NCI-H1694 (cell line): ENCODE data around the gene PTPA.
A peak's percentile ranks its signal among the peaks of the same experiment; 100 is the strongest.

Experiments used
- DNase-seq: peaks from one replicate; lab custom pipeline; 2025; lab: John Stamatoyannopoulos, UW

The PTPA gene

DNA sequence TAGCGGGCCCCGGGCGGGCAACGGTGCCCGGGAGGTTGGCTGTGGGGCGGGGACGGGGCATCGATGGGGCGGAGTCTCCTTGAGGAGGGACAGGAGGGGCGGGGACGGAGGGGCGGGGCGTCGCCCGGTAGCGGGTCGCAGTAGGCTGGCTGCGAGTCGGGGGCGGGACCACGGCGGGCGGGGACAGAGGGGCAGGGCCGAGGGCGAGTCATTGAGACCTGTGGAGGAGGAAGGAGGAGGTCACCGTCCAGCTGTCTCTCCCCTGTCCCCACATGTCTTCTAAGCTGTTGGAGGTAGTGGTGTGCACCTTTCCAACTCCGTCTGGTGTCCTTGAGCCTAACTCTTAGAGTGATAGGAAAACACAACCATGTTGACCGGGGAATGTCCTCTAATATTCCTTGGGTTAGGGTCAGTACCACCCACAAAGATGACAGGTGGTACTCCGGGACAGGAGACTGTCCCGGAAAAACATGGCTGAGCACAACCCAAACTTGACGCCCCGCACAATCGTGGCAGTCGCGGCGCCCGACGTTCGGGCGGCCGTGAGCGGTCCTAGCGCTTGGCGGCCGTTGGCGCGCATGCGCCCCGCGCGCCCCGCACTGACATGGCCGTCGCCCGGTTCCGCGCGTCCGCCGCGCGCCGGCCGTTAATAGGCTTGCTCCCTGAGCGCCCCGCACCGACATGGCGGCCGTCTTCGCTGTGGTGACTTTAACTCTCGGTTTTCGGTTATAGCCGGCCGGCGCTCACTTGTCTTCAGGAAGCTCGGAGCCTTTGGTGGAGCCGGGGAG lies at the start of gene PTPA, which contains the start of gene CRAT:
Gene PTPA (plus strand): TSS at position 676 of the 788 bp plus-strand sequence. CDS start 186 bp downstream, outside the sequence.
Gene CRAT (minus strand): TSS at position 54 of the 788 bp plus-strand sequence. CDS start 284 bp downstream, outside the sequence.
- DNase-seq: peak; percentile 62

- no peak for DNase-seq
Measured at GRCh38 chr9:129063061-129063460, 48.2 kb upstream of the PTPA start.

DNA sequence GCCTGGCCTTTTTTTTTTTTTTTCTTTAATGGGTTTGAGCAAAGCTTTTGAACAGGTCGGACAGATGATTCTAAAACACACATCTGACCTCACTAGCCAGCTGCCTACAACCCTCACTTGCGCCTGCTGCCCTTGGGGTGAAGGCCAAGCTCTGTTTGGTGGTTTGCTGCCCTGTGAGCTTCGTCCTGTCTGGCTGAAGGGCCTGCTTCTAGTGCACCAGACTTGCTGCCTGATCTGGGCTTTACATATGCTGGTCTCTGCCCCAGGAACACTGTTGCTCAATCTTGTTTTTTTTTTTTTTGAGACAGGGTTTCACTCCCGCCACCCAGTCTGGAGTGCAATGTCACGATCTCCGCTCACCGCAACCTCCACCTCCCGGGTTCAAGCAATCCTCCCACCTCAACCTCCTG lies 46.7 kb upstream of the PTPA start:
- DNase-seq: no peak

GRCh38 chr9:129068110-129068509 lies 43.1 kb upstream of the PTPA start:
- DNase-seq: no peak

GRCh38 chr9:129068990-129069861 lies 42.0 kb upstream of the PTPA start:
- no peak for DNase-seq

DNA sequence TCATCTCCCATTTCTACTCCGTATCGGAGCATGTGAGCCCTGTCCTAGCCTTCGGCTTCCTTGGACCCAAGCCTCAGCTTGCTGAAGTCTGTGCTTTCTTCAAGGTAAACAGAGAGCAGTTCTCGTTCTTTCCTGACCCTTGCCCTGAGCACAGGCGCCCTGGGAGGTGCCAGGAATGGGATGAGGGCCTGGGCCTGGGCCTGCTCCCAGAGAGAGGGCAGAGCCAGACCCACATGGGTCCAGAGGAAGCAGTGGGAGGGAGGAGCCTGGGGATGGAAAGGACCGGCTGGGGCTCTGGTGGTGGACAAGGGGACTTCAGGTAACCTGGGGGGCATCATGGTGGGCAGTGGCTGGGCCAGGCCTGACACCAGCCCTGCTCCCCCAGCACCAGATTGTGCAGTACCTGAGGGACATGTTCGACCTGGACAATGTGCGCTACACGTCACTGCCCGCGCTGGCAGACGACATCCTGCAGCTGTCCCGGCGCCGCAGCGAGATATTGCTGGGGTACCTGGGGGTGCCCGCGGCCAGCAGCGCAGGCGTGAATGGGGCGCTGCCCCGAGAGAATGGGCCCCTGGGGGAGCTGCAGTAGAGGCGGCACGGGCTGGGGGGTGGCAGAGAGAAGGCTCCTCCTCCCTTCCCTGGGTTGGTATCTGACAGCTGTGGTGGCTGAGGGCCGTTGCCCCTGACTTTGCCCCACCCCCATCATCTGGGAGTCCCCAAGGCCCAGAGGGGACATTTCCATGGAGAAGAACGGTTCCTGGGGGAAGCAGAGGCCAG lies 41.2 kb upstream of the PTPA start:
- DNase-seq: no peak

DNA sequence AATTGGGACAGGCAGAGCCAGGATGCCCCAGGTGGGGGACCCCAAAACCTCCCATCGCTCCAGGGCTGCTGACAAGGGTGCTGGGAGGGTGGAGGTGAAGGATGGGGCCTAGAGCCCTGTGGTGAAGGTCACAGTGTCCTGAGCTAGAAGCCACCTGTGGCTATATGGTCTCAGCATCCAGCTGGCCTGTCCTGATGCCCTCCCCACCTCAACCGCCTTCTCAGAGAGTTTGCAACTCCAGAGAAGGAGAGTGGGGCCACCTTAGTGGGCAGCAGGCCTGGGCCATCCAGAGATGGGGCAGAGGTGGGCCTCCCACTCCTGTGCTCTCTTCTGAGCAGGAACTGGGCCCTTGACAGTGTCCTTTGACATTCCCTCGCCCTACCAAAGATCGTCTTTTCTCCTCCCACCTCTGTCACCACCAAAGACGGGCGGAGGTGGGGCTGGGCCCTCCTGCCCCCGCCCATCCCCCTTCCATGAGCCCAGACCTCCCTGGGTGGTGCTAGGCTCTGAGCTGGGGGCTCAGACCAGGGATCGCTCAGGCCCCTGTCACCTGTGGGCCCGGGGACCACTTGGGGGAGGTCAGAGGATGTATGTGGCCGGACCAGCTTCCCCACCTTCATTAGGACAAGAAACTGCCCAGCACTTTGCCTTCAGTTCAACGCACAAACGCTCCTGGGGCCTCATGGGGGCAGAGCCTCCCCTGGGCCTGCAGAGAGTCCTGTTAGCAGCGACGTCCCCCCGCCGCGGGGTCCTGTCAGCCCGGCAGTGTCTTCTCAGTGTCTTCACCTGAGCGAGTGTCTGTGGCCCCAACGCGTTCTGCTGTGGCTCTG lies 40.3 kb upstream of the PTPA start:
- no peak for DNase-seq

GRCh38 chr9:129071526-129072126 lies 39.6 kb upstream of the PTPA start:
- no peak for DNase-seq

DNA sequence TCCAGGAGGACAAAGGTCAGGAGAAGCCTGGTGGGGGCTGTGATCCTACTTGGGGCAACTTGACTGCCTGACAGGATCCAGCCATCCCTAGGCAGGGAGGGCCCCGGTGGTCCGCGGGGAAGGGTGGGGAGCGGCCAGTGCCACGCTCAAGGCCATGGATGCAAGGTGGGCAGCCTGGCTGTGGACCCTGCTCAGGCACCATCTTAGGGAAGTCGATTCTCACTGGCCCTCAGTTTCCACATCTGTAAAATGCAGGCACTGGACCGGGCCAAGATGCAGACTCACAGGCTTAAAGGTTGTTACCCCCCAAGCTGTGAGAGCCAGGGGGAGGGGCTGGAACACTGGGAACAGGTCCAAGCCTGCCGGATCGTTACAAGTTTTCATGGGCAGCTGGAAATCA lies 39.0 kb upstream of the PTPA start:
- DNase-seq: no peak

- DNase-seq: no peak
Measured at GRCh38 chr9:129073404-129073803, 37.8 kb upstream of the PTPA start.

DNA sequence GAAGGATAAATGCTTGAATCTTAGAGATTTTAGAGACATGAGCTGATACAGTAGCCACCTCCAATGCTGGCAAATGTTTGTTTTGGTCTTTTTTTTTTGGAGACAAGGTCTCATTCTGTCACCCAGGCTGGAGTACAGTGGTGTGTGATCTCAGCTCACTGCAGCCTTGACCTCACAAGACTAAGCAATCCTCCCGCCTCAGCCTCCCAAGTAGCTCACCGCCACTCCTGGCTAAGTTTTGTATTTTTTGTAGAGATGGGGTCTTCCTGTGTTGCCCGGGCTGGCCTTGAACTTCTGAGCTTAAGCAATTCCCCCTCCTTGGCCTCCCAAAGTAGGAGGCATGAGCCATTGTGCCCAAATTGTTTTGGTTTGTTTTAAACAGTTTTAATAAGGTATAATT lies 37.1 kb upstream of the PTPA start:
- DNase-seq: no peak

DNA sequence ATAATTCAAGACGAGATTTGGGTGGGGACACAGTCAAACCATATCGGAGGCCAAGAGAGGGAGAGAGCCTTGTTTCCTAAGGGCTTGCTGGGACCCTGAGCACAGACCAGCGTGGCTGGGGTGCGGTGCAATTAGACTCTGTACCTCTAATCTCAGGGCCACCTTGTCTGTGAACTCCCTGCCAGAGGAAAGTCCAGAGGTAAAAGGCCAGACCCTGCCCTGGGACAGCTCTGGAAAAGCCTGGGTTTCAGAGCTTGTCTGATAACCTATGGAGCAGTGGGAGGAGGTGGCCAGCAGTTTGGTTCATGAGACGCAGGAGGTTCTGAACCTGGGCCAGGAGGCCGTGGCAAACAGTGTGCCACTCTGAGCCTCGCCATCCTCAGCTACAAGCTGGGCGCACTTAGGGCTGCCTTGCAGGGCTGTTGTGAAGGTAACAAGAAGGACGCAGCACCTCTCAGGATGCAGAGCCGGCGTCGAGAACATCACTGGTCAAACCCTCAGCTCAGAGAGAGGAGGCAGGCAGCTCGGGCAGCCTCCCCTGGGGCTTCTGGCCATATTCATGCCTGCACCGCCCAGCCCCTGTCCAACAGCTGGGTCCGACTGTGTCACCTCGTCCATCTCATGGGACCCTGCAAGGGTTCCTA lies 35.1 kb upstream of the PTPA start:
- DNase-seq: no peak

DNA sequence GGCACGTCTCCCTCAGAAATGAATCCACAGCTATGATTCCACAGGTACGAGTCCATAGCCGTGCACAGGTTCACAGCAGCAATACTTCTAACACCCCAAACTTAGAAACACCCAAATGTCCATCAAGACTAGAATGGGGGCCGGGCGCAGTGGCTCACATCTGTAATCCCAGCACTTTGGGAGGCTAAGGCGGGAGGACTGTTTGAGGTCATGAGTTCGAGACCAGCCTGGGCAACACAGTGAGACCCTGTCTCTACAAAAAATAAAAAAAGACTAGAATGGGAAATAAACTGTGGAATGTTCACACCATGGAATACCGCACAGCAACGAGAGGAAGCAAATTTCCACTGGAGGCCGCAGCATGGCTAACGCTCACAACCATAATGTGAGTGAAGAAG lies 34.6 kb upstream of the PTPA start:
- DNase-seq: no peak

GRCh38 chr9:129077236-129077635 lies 34.0 kb upstream of the PTPA start:
- no peak for DNase-seq

DNA sequence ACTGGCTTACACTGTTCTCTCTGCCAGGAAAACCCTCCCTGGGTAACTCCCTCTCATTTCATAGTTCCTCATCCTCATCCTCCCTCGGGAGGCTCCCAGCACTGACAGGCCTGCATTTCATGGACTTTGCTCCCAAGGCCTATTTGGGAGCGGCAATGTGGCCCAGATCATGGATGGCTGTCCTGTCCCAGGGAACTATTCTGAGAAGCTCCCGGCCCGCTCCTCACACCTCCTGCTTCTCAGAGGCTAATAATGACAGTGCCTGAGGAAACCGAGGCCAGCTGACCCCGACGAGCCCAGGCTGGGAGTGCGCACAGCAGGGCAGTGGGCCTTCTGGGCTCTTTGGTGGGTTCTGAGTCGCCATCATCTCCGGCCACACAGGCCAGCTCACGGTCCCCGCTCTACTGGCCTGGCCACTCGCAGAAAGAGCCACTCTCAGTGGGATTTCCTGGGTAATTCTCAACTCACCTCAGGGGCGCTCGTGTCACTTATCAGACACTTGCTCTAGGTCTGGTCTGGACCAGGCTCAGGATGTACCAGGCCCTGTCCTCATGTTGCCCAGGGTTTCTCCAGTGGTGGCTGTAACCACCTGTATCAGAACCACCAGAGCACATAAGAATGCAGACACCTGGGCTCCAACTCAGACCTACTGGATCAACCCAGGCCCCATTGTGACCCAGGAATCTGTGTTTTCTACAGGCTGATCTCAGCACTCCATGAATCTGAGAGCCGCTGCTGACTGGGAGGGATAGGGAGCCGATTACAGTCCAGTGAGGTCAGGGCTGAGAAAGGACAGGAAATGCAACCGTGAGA lies 32.3 kb upstream of the PTPA start:
- no peak for DNase-seq

DNA sequence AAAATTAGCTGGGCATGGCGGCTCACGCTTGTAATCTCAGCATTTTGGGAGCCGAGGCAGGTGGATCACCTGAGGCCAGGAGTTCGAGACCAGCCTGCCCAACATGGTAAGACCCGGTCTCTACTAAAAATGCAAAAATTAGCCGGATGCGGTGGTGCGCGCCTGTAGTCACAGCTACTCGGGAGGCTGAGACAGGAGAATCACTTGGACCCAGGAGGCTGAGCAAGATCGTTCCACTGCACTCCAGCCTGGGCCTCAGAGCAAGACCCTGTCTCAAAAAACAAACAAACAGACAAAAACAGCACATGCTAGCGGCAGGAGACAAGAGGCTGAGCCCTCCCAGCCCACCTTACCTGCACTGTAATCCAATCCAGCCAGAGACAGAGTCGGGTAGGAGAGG lies 31.4 kb upstream of the PTPA start:
- no peak for DNase-seq

DNA sequence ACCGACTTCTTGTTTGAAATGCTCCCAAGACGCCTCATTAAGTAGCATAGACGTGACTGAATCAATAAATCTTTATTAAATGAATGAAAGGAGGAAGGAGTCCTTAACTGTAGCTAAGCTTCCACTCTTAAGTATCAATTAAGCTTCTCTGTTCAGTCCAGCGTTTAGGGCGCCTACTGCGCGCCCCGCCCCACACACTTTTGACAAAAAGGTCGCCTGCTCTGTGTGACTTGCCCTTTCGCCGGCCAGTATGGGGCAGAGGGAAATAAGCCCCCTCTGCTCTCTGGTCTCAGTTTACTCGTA lies 31.0 kb upstream of the PTPA start:
- DNase-seq: no peak

DNA sequence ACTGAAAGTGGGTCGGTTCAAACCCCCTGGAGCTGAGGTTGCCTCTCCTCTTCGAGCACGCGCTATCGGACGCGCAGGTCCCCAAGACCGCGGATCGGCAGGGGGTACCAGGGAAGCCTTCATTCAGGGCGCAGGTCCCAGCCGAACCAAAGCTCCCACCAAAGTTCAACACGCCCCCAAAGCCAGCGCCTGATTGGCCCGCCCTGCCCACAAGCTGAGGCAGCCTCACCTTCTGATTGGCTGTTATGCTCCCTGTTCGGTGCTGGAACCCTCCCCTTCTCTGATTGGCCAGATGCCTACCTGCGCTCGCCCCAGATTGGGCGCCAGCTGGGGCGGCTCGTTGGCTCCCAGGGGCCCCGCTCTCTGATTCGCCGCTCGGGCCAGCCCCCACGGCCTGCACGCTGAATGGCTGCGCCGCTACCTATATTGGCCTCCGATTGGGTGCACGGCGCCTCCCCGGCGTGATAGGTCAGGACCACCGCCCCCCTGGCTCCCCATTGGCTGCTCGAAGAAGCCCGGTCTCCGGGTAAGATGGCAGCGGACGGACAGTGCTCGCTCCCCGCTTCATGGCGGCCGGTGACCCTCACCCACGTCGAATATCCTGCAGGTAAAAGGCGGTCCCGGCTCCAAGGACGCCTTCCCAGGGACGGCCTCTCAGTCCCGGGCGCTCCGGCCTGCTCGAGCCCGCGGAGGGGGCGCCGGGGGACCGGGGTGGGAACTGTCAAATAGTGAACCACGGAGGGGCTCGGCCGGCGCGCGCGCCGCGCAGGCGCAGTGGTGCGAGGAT lies 30.4 kb upstream of the PTPA start, which contains the start of gene DOLPP1:
Gene DOLPP1 (plus strand): TSS at position 511 of the 787 bp plus-strand sequence. CDS start 21 bp downstream, at position 532.
- DNase-seq: peak; percentile 95

- DNase-seq: no peak
Measured at GRCh38 chr9:129081388-129081904, 29.8 kb upstream of the PTPA start.
